Activated CD8-positive, alpha-beta memory T cell treated with anti-CD3 and anti-CD28 coated beads, Interleukin-2, amount 50 U/mL, for 1 hour (primary cell): Measurements from ENCODE around the gene ARMC2.

Source experiments
- DNase-seq: peaks from one replicate; pipeline ENCODE4 v3.0.0-alpha.2; 2020; ENCODE audit errors: extremely low read depth

Gene ARMC2

DNA sequence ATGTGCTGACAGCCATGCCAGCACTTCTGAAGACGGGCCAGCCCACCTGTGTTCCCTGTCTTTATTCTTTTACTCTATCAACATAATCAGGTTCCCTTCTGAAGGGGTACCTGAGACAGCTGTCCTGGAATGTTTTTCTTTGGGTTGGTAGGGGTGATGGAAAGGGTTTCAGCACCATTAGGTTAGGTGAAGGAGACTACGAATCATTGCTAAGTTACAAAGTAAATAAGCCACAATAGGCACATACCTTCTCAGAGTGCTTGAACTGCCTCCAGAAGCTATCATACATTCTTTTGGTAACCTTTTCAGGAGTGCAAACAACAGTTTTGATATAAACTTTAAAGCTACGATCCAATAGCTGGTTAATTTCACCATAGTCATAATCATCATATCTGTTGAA, 140.1 kb downstream of the ARMC2 start:
- no peak for DNase-seq

DNA sequence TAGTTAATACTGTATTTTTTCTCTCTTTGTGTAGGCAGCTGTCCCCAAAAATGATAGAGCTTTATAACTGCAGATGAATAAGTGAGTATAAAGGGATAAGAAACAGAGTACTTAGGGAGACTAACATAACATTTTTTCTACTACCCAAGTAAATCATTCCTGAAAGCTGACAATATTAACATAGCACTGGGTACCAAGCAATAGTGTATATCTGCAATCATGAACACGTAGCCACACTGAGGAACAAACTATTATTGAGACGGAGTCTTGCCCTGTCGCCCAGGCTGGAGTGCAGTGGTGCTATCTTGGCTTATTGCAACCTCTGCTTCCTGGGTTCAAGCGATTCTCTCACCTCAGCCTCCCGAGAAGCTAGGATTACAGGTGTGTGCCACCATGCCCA, 140.5 kb downstream of the ARMC2 start:
- DNase-seq = no peak

DNA sequence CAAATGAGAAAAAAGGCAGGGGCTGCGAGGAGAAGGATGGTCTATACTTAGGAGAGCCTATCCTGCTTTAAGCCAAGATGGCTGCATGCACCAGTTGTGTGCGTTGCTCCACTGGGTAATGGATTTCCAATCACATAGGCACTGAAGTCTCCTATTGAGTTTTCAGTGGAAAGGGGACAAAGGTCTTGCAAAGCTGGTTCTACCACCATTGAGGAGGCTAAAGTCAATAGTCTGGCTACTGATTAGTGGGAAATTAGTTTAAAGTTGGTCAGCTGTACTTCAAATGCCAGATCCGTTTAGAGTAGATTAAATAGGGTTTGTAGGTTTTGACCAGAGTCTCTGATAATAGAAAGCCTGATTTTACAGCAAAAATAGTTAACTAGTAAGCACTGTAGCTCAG, 141.5 kb downstream of the ARMC2 start:
- DNase-seq = no peak

DNA sequence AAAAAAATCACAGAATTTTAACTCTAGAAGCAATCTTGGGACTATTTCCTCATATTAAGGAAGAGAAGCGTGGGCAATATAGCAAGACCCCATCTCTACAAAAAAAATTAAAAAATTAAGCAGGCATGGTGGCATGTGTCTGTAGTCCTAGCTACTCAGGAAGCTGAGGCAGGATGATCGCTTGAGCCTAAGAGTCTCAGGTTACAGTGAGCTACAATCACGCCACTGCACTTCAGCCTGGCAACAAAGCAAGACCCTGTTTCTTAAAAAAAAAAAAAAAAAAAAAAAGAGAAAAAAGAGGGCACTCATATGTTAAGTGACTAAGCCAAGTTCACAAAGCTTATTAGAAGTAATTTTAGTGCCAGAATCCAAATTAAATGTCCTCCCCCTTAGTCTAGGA, 145.7 kb downstream of the ARMC2 start:
- DNase-seq = no peak

DNA sequence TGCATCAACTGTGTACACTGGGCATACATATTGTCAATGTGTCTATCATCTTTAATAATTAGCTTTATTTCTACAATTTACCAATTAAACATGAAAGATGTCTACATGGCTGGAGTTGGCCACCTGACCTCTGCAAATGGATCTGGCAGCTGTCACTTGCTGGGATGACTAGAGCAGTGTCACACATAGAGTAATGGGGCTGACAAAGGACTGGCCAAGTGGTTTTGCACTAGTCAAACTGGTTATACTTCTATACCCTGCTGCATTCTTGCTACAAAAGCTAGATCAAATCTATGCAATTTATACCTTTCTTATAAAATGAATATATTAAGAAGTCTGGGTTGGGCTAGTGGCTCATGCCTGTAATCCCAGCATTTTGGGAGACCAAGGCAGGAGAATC, 147.1 kb downstream of the ARMC2 start:
- DNase-seq = no peak

DNA sequence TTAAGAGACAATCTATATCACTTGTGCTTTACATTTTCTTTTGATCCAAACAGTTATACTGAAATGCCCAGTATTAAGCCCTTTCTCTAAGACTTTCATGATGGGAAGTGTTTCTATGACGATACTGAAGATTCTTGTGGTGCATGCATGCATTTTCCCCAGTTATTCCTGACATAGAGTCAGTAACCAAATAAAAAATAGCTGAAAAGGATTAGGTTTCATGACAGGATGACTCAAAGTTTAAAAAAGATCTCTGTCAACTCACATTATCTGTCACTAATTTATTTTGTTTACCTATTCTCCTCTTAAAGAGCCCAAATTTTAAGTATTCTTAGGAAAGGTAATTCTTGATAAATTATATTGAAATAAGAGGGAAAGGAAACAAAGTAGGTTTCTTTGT, 148.0 kb downstream of the ARMC2 start:
- no peak for DNase-seq

DNA sequence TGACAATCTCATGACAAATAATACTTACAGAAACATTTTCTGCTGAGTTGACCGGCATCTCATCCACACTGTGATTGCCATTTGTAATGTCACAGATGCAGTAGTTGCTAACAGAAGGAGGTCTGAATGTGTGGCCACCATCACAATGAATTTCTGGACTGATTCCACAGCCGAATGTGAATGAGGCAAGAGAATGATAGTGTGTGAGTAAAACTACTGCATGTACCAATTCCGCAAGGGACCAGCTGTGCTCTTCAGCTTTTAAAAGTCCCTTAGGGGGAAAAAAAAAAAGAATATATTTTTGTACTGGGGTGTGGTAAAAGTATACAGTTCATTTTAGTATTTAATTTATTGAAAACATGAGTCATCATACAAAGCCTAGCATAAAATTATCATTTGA, 150.3 kb downstream of the ARMC2 start:
- DNase-seq = no peak

DNA sequence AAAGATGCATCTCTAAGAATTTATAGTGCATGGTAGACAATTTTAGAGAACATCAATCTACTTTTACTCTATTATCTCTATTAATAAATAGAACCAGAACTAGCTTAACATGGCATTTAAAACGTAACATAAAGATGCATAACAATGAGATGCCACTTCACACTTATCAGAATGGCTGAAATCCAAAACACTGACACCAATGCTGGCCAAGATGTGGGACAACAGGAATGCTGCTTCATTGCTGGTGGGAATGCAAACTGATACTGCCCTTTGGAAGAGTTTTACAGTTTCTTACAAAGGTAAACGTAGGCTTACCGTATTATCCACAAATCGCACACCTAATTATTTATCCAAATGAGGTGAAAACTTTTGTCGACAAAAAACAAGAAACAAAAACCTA, 151.2 kb downstream of the ARMC2 start:
- no peak for DNase-seq

DNA sequence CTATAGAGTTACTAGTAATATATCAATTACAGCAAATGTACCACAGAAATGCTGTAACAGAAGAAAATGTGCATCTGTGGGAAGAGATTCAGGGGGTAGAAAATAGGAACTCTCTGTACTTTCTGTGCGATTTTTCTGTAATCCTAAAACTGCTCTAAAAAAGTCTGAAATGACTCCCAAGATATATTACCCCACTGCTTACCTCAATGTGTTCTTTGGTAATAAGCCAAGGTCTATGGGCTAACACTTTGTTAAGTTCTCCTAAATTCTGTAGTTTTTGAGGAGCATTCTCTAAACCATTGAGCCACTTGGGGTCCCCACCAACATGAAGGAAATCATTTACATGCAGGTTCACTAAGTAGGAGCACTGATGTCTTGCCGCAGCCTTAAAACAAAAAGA, 152.1 kb downstream of the ARMC2 start:
- DNase-seq = no peak

DNA sequence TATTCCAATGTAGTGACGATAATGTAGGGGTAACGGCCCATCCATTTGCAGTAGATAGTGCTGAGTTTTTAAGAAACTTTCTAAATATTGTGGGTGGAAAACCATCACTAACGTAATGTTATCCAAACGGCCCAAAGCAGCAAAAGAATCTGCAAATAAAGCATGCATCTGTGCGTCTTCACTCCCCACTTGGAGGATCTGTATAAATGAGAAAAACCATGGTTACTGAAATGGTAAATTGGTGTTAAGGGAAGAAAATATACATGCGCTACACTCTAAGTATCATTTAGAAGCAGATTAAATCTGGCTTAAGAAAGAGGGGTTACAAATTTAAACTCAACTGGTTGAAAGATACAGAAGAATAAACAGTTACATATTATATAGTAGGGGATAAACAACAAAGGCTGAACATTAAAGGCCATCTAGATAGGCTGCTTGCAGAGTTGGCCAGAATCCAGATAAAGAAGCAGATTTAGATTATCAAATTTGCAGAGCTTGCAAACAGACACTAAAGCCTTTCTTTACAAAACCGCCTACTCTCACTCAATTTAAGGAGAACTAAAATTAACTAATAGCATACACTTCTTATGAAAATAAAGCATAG, 153.2 kb downstream of the ARMC2 start:
- DNase-seq = no peak

DNA sequence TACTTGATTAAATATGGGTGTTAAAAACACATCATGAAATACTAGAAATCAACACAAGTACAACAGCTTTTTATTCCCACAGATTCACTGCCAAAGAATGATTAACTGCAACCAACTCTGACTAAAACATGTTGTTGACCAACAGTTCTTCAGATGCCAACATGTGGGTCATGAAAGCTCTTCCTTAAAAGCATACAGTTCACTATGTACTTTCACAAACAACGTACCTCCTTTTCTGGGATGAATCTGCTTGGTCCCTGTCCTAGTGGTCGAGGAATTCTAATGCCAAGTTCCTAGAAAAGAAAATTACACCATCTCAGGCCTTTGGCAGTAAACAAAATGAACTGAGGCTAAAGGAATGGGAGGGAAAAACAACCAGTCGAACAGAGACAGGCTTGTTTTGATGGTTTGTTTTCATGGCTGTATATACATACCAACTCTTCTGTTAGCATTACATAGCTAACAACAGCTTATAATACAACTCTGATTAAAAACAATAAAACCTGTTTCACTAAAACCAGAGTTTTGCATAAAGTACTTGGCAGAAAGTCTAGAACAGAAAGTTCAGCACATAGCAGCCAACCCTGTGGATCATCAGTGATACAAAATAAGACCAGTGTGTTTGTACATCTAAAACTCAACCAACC, 154.0 kb downstream of the ARMC2 start:
- DNase-seq = no peak

DNA sequence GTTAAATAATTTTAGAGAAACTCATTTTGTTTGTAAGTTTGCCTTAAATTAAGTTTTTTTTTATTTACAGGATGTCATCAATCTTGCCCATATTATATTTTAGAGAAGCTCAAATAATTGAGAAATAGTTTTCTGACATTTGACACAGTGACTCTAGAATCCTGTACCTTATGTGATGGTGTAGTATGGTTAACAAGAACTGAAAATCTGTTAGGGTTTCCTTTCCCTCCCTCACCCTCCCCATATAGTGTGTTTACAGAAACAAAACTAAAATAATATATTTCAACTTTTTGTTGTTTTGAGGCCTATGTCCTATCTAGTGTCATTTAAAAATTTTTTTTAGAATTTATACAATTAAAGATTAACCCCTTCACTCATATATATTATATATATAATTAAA, 154.7 kb downstream of the ARMC2 start:
- DNase-seq = no peak

DNA sequence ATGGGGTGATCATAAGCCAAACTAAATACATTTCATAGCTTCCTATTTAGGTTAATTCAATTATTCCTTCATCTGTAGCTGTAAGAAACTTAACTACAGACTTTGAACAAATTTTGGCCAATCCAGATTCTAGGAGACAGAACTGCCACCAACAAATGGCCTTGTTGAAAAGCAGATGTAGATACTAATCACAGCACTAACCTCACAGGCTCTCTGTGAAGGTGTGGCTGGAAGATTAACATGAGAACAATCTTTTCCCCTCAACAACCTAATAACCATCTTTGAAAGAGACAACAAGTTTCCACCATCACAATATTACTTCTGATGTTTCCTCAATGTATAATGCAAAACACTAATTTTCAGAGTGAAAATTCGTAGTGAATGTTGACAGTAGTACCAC, 158.6 kb downstream of the ARMC2 start:
- no peak for DNase-seq

DNA sequence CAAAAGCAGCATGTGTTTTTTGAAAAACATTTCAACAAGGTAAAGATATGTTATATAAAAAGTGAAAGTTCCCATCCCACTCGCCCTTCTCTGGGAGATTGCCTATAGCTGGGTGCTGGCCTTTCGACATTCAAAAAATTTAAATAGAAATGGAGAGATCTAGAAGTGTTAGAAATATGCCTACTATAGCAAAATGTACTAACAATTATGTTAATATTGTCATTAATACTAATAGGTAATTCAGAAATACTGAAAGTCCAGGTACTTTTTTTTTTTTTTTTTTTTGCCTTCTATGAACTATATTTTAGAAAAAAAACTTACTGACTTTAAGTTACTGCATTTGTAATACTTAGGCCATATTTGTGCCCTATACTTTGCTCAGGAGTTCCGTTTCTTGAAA, 159.3 kb downstream of the ARMC2 start:
- DNase-seq = no peak

DNA sequence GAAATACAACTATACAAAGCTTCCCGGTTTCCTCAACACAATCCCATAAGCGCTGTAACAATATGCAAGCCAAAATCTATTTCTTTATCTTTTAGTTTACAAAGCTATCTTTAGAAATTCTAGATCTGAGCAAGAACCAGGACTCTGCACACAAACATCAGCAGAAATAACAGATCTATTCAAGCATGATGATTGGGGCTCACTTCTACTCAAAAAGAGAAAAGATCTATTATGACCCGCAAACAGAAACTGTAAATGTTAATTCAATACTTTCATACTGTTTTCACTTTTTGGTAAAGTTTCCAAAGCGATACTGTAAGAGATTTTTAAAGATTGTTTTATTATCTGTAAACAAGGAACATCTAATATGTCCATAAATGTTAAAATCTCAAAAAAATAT, 159.8 kb downstream of the ARMC2 start:
- no peak for DNase-seq

DNA sequence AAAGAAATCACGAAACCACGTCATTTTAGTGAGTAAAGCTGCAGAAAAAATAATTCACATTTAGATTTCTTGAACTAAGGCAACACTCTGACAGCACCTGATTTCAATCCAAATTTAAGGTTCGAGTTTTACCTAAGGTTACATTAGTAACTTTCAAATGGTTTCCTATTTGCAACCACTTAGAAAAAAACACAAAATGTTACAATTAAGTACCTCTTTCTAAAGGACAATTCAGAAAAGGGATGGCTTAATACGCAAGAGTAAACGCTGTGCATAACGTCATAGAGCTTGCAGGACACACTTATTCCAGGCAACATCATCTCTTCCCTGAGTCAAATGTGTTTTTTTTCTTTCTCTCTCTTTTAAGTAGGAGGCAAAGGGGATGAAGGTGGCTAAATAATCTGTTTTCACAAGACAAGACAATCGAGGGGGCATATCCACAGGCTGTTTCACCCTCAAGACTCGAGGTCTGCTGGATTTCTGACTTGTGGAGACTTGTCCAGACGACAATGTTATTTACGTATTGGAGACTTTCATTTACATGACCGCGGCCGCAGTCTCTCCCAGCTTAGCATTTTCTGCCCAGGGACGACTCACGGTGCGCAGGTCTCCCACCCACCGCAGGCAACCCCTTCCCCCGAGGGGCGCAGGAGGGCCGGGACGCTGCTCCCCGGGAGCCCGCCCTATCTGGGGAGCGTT, 160.5 kb downstream of the ARMC2 start:
- DNase-seq = no peak

DNA sequence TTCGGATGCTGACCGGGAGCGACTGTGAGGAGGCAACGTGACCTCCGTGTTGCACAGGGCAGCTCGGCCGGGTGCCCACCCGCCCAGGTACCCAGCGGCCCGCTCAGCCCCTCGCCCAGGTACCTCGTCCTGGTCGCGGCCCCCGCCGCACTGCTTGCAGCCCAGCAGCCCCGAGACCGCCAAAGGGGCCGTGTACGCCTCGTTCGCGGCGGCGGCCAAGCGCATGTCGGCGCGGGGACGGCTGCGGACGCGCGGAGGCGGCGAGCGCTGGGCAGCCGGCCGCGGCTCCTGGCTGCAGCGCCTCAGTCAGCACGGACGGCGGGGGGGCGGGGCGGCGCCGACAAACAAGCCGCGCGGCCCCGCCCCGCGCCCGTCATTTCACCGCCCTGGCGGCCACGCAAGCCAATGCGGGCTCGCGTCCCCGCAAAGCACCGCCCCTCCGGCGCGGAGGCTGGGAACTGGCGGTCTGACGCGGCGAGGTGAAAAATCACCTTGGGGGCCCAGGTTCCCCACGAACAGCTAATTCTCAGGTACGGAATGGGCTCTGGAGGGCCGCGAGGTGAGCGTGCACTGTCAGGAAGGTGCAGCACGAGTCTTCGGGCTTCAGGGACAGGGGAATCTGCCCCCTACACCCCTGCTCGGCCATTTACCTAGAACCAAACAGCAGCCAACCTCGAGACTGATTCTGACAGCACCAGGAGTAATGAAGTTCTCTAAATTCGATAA, 161.2 kb downstream of the ARMC2 start:
- DNase-seq = peak; percentile 58

DNA sequence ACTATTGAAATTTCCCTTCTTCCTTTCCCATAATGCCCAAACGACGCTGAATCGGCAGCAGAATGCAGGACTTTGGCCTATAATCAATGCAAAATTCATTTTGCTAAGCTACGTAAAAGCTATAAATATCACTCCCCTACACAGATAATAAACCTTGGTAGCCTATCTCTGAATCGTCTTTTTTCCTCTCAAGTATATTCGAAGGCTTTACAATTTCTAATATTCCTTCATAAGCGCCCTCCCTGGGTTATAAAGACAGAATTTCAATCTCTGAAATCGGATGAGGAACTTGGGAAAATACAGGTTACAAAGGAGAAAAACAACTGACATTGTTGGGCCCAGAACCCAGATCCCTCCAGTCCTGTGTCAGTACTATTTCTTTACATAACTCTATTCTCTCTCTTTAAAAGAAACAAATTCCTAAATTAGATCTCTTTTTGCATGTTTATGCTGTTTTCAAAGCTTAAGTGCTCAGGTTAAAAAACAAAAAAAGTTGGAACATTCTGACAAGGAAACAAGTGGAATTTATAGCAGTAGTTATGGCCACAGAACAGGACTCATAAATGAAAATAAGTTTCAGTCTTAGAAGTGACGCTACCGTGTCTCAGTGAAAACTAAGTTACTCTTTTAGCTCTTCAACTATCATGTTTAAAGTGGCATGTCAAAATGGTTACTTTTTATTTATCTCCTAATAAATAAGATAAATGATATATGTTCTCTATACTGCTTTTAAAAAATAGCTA, 161.9 kb downstream of the ARMC2 start:
- DNase-seq = no peak

DNA sequence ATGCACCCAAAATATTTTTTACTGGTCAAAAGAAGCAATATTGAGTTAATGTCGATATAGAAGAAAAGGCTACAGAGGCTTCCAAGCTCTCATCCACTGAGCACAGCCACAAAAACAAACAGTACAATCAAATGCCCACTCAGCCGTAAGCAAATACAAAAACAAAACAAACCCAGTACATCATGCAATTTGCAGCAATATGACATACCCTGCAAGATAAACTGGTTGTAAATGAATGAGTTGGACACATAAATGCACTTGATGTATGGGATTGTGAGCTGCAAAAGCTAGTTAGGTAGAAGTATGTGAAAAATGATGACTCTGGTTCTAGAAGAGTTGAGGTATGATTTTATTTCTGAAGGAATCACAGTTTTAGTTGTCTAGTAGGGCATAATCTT, 162.5 kb downstream of the ARMC2 start:
- no peak for DNase-seq

DNA sequence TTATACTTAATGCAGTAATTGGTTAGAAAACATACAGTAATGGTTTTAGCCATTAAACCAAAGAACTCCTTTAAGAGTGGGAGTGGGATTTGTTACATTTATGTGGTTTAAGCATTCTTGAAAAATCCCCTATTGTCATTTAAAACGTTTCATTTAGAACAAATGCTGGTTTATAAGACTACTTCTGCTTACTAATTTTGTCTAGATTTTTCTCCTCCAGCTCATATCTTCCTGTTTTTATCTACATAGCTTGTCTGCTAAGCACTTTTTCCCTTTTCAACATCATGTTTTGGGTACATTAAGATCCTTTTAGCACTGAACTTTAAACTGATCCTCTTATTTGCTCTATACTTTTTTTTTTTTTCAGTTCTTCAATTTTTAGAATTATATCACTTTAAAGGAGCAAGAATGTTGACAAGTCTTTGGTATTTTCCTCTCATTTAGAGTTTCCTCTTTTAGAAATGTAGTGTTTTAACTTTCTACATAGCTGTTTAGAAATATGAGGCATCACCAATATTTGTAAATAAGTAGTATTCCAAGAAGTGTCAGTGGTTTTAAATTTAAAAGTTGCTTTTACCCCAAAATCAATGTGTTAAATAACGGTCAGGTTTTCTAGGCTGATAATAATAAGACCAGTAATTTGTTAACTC, 165.6 kb downstream of the ARMC2 start:
- no peak for DNase-seq

DNA sequence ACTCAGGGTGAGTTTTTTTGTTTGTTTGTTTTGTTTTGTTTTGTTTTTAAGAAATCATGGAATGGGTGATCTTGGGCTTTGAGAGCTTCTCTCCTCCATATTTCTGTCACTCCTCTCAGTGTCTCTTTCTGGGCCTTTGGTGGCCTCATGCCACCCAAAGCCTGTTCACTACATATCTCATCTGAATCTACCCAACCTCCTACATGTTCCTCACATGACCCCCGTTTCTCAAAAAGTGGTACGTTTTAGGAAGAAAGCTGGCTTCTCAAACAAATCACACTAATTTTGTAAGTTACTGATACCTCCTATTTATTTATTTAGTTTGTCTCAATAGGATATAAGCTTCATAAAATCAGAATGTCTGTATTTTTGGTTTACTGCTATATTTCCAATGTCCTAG, 166.4 kb downstream of the ARMC2 start:
- DNase-seq = no peak

DNA sequence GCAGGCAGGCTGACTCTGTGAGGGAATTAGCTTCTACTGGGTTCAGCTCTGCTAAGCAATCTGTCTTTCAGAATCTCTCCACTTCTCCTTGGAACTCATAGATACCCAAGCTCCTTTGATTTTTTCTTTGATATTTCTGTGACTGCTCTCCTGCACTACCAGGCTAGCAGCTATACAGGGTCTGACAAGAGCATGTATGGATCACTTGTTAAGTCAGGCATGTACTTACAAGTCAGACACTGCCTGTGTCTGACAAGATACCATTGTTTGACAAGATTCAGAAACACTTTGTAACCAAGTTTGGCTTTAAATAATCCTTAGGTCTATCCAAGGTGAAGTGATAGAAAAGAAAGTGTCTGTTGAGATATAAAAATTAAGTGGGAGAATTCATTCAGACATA, 167.0 kb downstream of the ARMC2 start:
- no peak for DNase-seq
